Measurements from ENCODE around the gene FAAH. TPM values are rescaled to one million over a fixed set of nuclear protein-coding genes. Genes with fewer than 3 reads are reported as not detected.
"Not testable (repeated sequence)": the region's sequence is repeated elsewhere in the genome, so short reads cannot be mapped to it uniquely, and the experiment has no call there.

The FAAH gene
- total RNA-seq, 1 experiment from 2014 or later, result 25.9 TPM

GRCh38 chr1:46364612-46365011 is 29.5 kb upstream of the FAAH start:
- intact Hi-C loops (cut with micrococcal nuclease; ENCODE audit: unreplicated experiment), result no loop called here
- H3K27me3 ChIP-seq (ENCODE audit: control insufficient read depth, insufficient read depth, low read length), result no peaks in the 10 kb centered on the region
- no peak overlapping the region for H3K27ac ChIP-seq (ENCODE audit: low read length)
- DNase-seq (ENCODE audit: low read depth, low spot score) (no peak), ATAC-seq (no peak)
- ChIA-PET CTCF (interaction anchor here (0.5 kb wide), 1 partner anchor 171 kb away, joined by 3 read pairs; a partner anchor contains a TSS), POLR2A (no interaction called here)
- no peaks in the 10 kb centered on the region for H3K9me3 ChIP-seq (ENCODE audit: control insufficient read depth, insufficient read depth, low read depth, low read length)
- in situ Hi-C loops (cut with HindIII; ENCODE audit: low pct_unique_long_range_greater_than_20kb, low sequenced_read_pairs), result no loop called here
- H3K36me3 ChIP-seq (ENCODE audit: control insufficient read depth, insufficient read depth, low read length), result peaks cover 6% of the 10 kb centered on the region; the same call in 1 of the 2 replicates
- BruUV-seq (replicated peaks), result no TSS peak
- TF ChIP-seq, protein P1, sequence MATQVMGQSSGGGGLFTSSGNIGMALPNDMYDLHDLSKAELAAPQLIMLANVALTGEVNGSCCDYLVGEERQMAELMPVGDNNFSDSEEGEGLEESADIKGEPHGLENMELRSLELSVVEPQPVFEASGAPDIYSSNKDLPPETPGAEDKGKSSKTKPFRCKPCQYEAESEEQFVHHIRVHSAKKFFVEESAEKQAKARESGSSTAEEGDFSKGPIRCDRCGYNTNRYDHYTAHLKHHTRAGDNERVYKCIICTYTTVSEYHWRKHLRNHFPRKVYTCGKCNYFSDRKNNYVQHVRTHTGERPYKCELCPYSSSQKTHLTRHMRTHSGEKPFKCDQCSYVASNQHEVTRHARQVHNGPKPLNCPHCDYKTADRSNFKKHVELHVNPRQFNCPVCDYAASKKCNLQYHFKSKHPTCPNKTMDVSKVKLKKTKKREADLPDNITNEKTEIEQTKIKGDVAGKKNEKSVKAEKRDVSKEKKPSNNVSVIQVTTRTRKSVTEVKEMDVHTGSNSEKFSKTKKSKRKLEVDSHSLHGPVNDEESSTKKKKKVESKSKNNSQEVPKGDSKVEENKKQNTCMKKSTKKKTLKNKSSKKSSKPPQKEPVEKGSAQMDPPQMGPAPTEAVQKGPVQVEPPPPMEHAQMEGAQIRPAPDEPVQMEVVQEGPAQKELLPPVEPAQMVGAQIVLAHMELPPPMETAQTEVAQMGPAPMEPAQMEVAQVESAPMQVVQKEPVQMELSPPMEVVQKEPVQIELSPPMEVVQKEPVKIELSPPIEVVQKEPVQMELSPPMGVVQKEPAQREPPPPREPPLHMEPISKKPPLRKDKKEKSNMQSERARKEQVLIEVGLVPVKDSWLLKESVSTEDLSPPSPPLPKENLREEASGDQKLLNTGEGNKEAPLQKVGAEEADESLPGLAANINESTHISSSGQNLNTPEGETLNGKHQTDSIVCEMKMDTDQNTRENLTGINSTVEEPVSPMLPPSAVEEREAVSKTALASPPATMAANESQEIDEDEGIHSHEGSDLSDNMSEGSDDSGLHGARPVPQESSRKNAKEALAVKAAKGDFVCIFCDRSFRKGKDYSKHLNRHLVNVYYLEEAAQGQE (IDR thresholded peaks at IDR 0.05; ENCODE audit: insufficient read depth in 1 of 2, low read depth in 2 of 2, low read length in 1 of 2), result no peak
- H3K4me3 ChIP-seq (ENCODE audit: low read depth in 2 of 2, low read length in 2 of 2), result no peak overlapping the region
- H3K4me1 ChIP-seq (ENCODE audit: control insufficient read depth, insufficient read depth, low read length), result no peaks in the 10 kb centered on the region

- CTCF ChIA-PET, result interaction anchor here (0.7 kb wide), 1 partner anchor 53 kb away, joined by 7 read pairs; no protein-coding TSS in a partner anchor
- BruUV-seq (replicated peaks), result not testable (repeated sequence)
- POLR2A ChIA-PET, result interaction anchor here (0.6 kb wide), 1 partner anchor 38 kb away, joined by 3 read pairs; no protein-coding TSS in a partner anchor
Observed at GRCh38 chr1:46365796-46366195, 28.3 kb upstream of the FAAH start.

DNA sequence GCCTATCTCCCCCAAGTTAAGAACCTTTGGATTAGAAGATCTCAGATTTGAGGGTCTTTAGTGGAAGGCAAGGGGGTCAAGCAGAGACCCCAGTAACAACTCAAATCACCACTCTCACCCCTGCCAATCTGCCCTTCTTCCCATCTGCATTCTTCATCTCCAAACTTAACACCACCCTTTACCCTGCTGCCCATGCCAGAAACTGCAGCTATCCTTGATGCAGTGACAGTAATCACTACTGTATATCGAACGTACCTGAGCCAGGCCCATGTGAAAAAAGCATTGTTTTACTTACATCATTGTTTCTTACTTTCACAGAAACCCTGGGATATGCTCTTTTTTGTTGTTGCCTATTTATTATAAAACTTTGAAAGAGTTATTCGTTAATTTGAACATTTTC is 27.0 kb upstream of the FAAH start:
- in situ Hi-C loops (cut with HindIII; ENCODE audit: low pct_unique_long_range_greater_than_20kb, low sequenced_read_pairs), result no loop called here
- intact Hi-C loops (cut with micrococcal nuclease; ENCODE audit: unreplicated experiment), result no loop called here
- peaks cover 3% of the 10 kb centered on the region; the same call in 1 of the 2 replicates for H3K36me3 ChIP-seq (ENCODE audit: control insufficient read depth, insufficient read depth, low read length)
- H3K9me3 ChIP-seq (ENCODE audit: control insufficient read depth, insufficient read depth, low read depth, low read length), result no peaks in the 10 kb centered on the region
- no peaks in the 10 kb centered on the region for H3K4me1 ChIP-seq (ENCODE audit: control insufficient read depth, insufficient read depth, low read length)
- POLR2A ChIA-PET, result interaction anchor here (0.6 kb wide), 1 partner anchor 119 kb away, joined by 3 read pairs; the partner anchor contains the start of gene RAD54L
- H3K27me3 ChIP-seq (ENCODE audit: control insufficient read depth, insufficient read depth, low read length), result no peaks in the 10 kb centered on the region
- H3K27ac ChIP-seq (ENCODE audit: low read length), result no peak overlapping the region
- no peak for ATAC-seq
- BruUV-seq (replicated peaks), result no TSS peak
- H3K4me3 ChIP-seq (ENCODE audit: low read depth in 2 of 2, low read length in 2 of 2), result no peak overlapping the region
- CTCF ChIA-PET, result interaction anchor here (0.7 kb wide), 1 partner anchor 11 kb away, joined by 3 read pairs; no protein-coding TSS in a partner anchor
- no peak for TF ChIP-seq TCF7L2 (IDR thresholded peaks at IDR 0.05; ENCODE audit: low read depth, low read length)
- no peak for TF ChIP-seq SIN3A (IDR thresholded peaks at IDR 0.05; ENCODE audit: borderline replicate concordance, insufficient read depth, low read depth, low read length)
- TF ChIP-seq, protein P2, sequence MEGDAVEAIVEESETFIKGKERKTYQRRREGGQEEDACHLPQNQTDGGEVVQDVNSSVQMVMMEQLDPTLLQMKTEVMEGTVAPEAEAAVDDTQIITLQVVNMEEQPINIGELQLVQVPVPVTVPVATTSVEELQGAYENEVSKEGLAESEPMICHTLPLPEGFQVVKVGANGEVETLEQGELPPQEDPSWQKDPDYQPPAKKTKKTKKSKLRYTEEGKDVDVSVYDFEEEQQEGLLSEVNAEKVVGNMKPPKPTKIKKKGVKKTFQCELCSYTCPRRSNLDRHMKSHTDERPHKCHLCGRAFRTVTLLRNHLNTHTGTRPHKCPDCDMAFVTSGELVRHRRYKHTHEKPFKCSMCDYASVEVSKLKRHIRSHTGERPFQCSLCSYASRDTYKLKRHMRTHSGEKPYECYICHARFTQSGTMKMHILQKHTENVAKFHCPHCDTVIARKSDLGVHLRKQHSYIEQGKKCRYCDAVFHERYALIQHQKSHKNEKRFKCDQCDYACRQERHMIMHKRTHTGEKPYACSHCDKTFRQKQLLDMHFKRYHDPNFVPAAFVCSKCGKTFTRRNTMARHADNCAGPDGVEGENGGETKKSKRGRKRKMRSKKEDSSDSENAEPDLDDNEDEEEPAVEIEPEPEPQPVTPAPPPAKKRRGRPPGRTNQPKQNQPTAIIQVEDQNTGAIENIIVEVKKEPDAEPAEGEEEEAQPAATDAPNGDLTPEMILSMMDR (IDR thresholded peaks at IDR 0.05), result no peak
- TF ChIP-seq, protein P1 (IDR thresholded peaks at IDR 0.05; ENCODE audit: insufficient read depth in 1 of 2, low read depth in 2 of 2, low read length in 1 of 2), result no peak
- TF ChIP-seq POLR2AphosphoS5 (IDR thresholded peaks at IDR 0.05; ENCODE audit: low read depth, low read length), result no peak
- no peak for DNase-seq (ENCODE audit: low read depth, low spot score)

More at GRCh38 chr1:46365796-46366195, 28.3 kb upstream of the FAAH start:
- H3K36me3 ChIP-seq (ENCODE audit: control insufficient read depth, insufficient read depth, low read length); DNase-seq (ENCODE audit: low read depth, low spot score); H3K27me3 ChIP-seq (ENCODE audit: control insufficient read depth, insufficient read depth, low read length); ATAC-seq; H3K4me1 ChIP-seq (ENCODE audit: control insufficient read depth, insufficient read depth, low read length); intact Hi-C loops (cut with micrococcal nuclease; ENCODE audit: unreplicated experiment); in situ Hi-C loops (cut with HindIII; ENCODE audit: low pct_unique_long_range_greater_than_20kb, low sequenced_read_pairs); H3K27ac ChIP-seq (ENCODE audit: low read length); H3K9me3 ChIP-seq (ENCODE audit: control insufficient read depth, insufficient read depth, low read depth, low read length); H3K4me3 ChIP-seq (ENCODE audit: low read depth in 2 of 2, low read length in 2 of 2): not testable (repeated sequence)

GRCh38 chr1:46367701-46368100 is 26.4 kb upstream of the FAAH start:
- intact Hi-C loops (cut with micrococcal nuclease; ENCODE audit: unreplicated experiment); BruUV-seq (replicated peaks); in situ Hi-C loops (cut with HindIII; ENCODE audit: low pct_unique_long_range_greater_than_20kb, low sequenced_read_pairs); H3K27me3 ChIP-seq (ENCODE audit: control insufficient read depth, insufficient read depth, low read length); ATAC-seq; H3K4me1 ChIP-seq (ENCODE audit: control insufficient read depth, insufficient read depth, low read length); H3K36me3 ChIP-seq (ENCODE audit: control insufficient read depth, insufficient read depth, low read length); H3K4me3 ChIP-seq (ENCODE audit: low read depth in 2 of 2, low read length in 2 of 2); DNase-seq (ENCODE audit: low read depth, low spot score); H3K27ac ChIP-seq (ENCODE audit: low read length); H3K9me3 ChIP-seq (ENCODE audit: control insufficient read depth, insufficient read depth, low read depth, low read length): not testable (repeated sequence)
- POLR2A ChIA-PET, result interaction anchor here (0.6 kb wide), 1 partner anchor 120 kb away, joined by 3 read pairs; the partner anchor contains the start of gene RAD54L
- CTCF ChIA-PET, result interaction anchor here (0.7 kb wide), 1 partner anchor 10 kb away, joined by 3 read pairs; no protein-coding TSS in a partner anchor

Data from Panc1 (cell line).